ENCODE results near the gene SLC45A2.

Gene SLC45A2

GRCh38 chr5:33939556-33940262, 44.8 kb downstream of the SLC45A2 start:
- TF ChIP-seq FOXP2 (optimal IDR thresholded peaks at IDR 0.05; ENCODE audit: borderline replicate concordance, extremely low read depth, extremely low read length, insufficient read depth) = no peak
- TF ChIP-seq, protein P1, sequence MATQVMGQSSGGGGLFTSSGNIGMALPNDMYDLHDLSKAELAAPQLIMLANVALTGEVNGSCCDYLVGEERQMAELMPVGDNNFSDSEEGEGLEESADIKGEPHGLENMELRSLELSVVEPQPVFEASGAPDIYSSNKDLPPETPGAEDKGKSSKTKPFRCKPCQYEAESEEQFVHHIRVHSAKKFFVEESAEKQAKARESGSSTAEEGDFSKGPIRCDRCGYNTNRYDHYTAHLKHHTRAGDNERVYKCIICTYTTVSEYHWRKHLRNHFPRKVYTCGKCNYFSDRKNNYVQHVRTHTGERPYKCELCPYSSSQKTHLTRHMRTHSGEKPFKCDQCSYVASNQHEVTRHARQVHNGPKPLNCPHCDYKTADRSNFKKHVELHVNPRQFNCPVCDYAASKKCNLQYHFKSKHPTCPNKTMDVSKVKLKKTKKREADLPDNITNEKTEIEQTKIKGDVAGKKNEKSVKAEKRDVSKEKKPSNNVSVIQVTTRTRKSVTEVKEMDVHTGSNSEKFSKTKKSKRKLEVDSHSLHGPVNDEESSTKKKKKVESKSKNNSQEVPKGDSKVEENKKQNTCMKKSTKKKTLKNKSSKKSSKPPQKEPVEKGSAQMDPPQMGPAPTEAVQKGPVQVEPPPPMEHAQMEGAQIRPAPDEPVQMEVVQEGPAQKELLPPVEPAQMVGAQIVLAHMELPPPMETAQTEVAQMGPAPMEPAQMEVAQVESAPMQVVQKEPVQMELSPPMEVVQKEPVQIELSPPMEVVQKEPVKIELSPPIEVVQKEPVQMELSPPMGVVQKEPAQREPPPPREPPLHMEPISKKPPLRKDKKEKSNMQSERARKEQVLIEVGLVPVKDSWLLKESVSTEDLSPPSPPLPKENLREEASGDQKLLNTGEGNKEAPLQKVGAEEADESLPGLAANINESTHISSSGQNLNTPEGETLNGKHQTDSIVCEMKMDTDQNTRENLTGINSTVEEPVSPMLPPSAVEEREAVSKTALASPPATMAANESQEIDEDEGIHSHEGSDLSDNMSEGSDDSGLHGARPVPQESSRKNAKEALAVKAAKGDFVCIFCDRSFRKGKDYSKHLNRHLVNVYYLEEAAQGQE (IDR thresholded peaks at IDR 0.05; ENCODE audit: insufficient read depth in 1 of 2, low read depth in 2 of 2, low read length in 2 of 2) = no peak
- no peak for TF ChIP-seq POLR2AphosphoS5 (IDR thresholded peaks at IDR 0.05; ENCODE audit: low read depth, low read length)
- no peak for TF ChIP-seq TAF1 (IDR thresholded peaks at IDR 0.05; ENCODE audit: borderline replicate concordance, insufficient read depth, low read length)
- TF ChIP-seq SIN3A (IDR thresholded peaks at IDR 0.05; ENCODE audit: borderline replicate concordance, insufficient read depth, low read length) = no peak

GRCh38 chr5:33938881-33939280, 45.6 kb downstream of the SLC45A2 start:
- TF ChIP-seq, protein P1 (IDR thresholded peaks at IDR 0.05; ENCODE audit: insufficient read depth in 1 of 2, low read depth in 2 of 2, low read length in 2 of 2) = no peak
- TF ChIP-seq POLR2AphosphoS5 (IDR thresholded peaks at IDR 0.05; ENCODE audit: low read depth, low read length) (no peak), SIN3A (IDR thresholded peaks at IDR 0.05; ENCODE audit: borderline replicate concordance, insufficient read depth, low read length) (no peak), FOXP2 (optimal IDR thresholded peaks at IDR 0.05; ENCODE audit: borderline replicate concordance, extremely low read depth, extremely low read length, insufficient read depth) (no peak)

GRCh38 chr5:33938507-33938796, 46.0 kb downstream of the SLC45A2 start:
- TF ChIP-seq, protein P1 (IDR thresholded peaks at IDR 0.05; ENCODE audit: insufficient read depth in 1 of 2, low read depth in 2 of 2, low read length in 2 of 2) = no peak
- TF ChIP-seq SIN3A (IDR thresholded peaks at IDR 0.05; ENCODE audit: borderline replicate concordance, insufficient read depth, low read length) = no peak

DNA sequence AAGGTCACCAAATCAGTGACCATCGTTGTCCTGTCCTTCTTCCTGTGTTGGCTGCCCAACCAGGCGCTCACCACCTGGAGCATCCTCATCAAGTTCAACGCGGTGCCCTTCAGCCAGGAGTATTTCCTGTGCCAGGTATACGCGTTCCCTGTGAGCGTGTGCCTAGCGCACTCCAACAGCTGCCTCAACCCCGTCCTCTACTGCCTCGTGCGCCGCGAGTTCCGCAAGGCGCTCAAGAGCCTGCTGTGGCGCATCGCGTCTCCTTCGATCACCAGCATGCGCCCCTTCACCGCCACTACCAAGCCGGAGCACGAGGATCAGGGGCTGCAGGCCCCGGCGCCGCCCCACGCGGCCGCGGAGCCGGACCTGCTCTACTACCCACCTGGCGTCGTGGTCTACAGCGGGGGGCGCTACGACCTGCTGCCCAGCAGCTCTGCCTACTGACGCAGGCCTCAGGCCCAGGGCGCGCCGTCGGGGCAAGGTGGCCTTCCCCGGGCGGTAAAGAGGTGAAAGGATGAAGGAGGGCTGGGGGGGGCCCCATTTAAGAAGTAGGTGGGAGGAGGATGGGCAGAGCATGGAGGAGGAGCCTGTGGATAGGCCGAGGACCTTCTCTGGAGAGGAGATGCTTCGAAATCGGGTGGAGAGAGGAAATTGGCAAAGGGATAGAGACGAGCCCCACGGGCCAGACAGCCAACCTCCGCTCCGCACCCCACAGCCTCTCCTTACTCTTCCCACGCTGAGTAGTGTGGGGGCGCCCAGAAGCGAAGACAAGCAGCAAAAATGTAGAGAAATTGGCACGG, 46.6 kb downstream of the SLC45A2 start:
- TF ChIP-seq SIN3A (IDR thresholded peaks at IDR 0.05; ENCODE audit: borderline replicate concordance, insufficient read depth, low read length) (no peak), FOXP2 (optimal IDR thresholded peaks at IDR 0.05; ENCODE audit: borderline replicate concordance, extremely low read depth, extremely low read length, insufficient read depth) (no peak), TAF1 (IDR thresholded peaks at IDR 0.05; ENCODE audit: borderline replicate concordance, insufficient read depth, low read length) (no peak), POLR2AphosphoS5 (IDR thresholded peaks at IDR 0.05; ENCODE audit: low read depth, low read length) (no peak)
- TF ChIP-seq, protein P1 (IDR thresholded peaks at IDR 0.05; ENCODE audit: insufficient read depth in 1 of 2, low read depth in 2 of 2, low read length in 2 of 2) = no peak
